H1 (cell line): ENCODE data around the gene FOXN3. TPM values are rescaled to one million over a fixed set of nuclear protein-coding genes. Genes with fewer than 3 reads are reported as not detected.

Experiments used
- CBX5 ChIP-seq: fragments of 300-800, 300-1000 bp; sonication (generic); IDR thresholded peaks from 2 replicates; pipeline ENCODE4 v1.7.1; 2016; ENCODE audit warnings: antibody characterized with exemption, low read length, low read depth
- CHD2 ChIP-seq: IDR thresholded peaks from 2 replicates; pipeline ENCODE4 v1.6.1; 2012; ENCODE audit warnings: low read length, improper control_type of control experiment
- EGR1 ChIP-seq: IDR thresholded peaks from 2 replicates; pipeline ENCODE4 v1.6.1; 2011; ENCODE audit warnings: low read depth, low read length, borderline replicate concordance
- HDAC6 ChIP-seq: IDR thresholded peaks from one replicate; pipeline ENCODE4 v1.7.1; 2012; ENCODE audit warnings: low read depth, mild to moderate bottlenecking, inconsistent platforms, low read length, moderate library complexity
- JUND ChIP-seq: IDR thresholded peaks from 2 replicates; pipeline ENCODE4 v1.6.1; 2011; ENCODE audit warnings: mild to moderate bottlenecking, improper control_type of control experiment, low read length
- TAF1 ChIP-seq: IDR thresholded peaks from 2 replicates; pipeline ENCODE4 v1.6.1; 2011; ENCODE audit warnings: mild to moderate bottlenecking, low read depth, low read length
- TCF12 ChIP-seq: IDR thresholded peaks from 2 replicates; pipeline ENCODE4 v1.6.1; 2011; ENCODE audit warnings: low read depth, mild to moderate bottlenecking, low read length
- polyA plus RNA-seq, 7 experiments: library from polyadenylated mRNA; depleted of rRNA in 3 of 7; stranded (reverse) in 5 of 7; unstranded in 2 of 7; fragments of >200 nt in 5 of 7; fragments of 200-250 nt in 2 of 7; gene quantifications; 1 replicate in 5 of 7; 2 replicates in 1 of 7; 4 replicates in 1 of 7; pipeline versions ENCODE4 v1.2.1 to v1.2.3, GENCODE V29; 2011 to 2013; ENCODE audit warnings: missing spikeins in 2 of 7, mixed read lengths in 2 of 7
- total RNA-seq: library from RNA; stranded (reverse); fragmentation: NEBNext Ultra II Directional; extraction: Animal tissue kit (Norgen Biotek cat#: 25700); gene quantifications from 2 replicates; pipeline ENCODE4 v1.2.1, GENCODE V29; 2021
- TF ChIP-seq, protein P1 (sequence below): fragments of 300-600 bp; sonication (generic); IDR thresholded peaks from 2 replicates; pipeline ENCODE4 v1.7.1; 2012; ENCODE audit warnings: low read length, moderate library complexity, mild to moderate bottlenecking, inconsistent platforms; ENCODE audit not compliant: insufficient replicate concordance
- TF ChIP-seq, protein P2 (sequence below): IDR thresholded peaks from 2 replicates; pipeline ENCODE4 v1.6.1; 2012; ENCODE audit warnings: low read length, inconsistent platforms

FOXN3 gene
- total and polyA plus RNA-seq, 2 of the 8 experiments (the other 6 are each of a cell fraction or from before 2014, with no cell fraction given): 52.6 to 178 TPM

DNA sequence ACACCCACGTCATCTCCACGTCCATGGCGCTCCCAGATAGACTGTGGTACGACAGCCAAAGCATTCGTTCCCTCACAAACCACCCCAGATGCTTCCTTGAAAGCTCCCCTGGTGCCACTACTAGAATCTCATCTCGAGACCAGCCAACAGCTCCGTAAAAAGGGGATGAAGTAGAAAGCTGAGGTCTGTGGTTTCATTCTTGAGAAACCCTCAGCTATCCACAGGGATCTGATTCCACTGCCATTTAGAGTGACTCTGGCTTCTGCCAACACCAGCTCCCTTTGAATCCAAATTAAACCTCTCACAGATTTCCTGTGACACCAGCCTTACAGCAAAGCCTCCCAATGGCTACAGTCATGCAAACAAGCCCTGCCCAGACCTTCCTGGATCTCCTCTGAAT, 18.5 kb upstream of the FOXN3 start (continued):
- TF ChIP-seq, protein P1, sequence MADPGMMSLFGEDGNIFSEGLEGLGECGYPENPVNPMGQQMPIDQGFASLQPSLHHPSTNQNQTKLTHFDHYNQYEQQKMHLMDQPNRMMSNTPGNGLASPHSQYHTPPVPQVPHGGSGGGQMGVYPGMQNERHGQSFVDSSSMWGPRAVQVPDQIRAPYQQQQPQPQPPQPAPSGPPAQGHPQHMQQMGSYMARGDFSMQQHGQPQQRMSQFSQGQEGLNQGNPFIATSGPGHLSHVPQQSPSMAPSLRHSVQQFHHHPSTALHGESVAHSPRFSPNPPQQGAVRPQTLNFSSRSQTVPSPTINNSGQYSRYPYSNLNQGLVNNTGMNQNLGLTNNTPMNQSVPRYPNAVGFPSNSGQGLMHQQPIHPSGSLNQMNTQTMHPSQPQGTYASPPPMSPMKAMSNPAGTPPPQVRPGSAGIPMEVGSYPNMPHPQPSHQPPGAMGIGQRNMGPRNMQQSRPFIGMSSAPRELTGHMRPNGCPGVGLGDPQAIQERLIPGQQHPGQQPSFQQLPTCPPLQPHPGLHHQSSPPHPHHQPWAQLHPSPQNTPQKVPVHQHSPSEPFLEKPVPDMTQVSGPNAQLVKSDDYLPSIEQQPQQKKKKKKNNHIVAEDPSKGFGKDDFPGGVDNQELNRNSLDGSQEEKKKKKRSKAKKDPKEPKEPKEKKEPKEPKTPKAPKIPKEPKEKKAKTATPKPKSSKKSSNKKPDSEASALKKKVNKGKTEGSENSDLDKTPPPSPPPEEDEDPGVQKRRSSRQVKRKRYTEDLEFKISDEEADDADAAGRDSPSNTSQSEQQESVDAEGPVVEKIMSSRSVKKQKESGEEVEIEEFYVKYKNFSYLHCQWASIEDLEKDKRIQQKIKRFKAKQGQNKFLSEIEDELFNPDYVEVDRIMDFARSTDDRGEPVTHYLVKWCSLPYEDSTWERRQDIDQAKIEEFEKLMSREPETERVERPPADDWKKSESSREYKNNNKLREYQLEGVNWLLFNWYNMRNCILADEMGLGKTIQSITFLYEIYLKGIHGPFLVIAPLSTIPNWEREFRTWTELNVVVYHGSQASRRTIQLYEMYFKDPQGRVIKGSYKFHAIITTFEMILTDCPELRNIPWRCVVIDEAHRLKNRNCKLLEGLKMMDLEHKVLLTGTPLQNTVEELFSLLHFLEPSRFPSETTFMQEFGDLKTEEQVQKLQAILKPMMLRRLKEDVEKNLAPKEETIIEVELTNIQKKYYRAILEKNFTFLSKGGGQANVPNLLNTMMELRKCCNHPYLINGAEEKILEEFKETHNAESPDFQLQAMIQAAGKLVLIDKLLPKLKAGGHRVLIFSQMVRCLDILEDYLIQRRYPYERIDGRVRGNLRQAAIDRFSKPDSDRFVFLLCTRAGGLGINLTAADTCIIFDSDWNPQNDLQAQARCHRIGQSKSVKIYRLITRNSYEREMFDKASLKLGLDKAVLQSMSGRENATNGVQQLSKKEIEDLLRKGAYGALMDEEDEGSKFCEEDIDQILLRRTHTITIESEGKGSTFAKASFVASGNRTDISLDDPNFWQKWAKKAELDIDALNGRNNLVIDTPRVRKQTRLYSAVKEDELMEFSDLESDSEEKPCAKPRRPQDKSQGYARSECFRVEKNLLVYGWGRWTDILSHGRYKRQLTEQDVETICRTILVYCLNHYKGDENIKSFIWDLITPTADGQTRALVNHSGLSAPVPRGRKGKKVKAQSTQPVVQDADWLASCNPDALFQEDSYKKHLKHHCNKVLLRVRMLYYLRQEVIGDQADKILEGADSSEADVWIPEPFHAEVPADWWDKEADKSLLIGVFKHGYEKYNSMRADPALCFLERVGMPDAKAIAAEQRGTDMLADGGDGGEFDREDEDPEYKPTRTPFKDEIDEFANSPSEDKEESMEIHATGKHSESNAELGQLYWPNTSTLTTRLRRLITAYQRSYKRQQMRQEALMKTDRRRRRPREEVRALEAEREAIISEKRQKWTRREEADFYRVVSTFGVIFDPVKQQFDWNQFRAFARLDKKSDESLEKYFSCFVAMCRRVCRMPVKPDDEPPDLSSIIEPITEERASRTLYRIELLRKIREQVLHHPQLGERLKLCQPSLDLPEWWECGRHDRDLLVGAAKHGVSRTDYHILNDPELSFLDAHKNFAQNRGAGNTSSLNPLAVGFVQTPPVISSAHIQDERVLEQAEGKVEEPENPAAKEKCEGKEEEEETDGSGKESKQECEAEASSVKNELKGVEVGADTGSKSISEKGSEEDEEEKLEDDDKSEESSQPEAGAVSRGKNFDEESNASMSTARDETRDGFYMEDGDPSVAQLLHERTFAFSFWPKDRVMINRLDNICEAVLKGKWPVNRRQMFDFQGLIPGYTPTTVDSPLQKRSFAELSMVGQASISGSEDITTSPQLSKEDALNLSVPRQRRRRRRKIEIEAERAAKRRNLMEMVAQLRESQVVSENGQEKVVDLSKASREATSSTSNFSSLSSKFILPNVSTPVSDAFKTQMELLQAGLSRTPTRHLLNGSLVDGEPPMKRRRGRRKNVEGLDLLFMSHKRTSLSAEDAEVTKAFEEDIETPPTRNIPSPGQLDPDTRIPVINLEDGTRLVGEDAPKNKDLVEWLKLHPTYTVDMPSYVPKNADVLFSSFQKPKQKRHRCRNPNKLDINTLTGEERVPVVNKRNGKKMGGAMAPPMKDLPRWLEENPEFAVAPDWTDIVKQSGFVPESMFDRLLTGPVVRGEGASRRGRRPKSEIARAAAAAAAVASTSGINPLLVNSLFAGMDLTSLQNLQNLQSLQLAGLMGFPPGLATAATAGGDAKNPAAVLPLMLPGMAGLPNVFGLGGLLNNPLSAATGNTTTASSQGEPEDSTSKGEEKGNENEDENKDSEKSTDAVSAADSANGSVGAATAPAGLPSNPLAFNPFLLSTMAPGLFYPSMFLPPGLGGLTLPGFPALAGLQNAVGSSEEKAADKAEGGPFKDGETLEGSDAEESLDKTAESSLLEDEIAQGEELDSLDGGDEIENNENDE: no peak
- TF ChIP-seq HDAC6 (no peak), JUND (no peak), CHD2 (no peak), TAF1 (no peak), TCF12 (no peak), CBX5 (no peak), EGR1 (no peak)
- TF ChIP-seq, protein P2, sequence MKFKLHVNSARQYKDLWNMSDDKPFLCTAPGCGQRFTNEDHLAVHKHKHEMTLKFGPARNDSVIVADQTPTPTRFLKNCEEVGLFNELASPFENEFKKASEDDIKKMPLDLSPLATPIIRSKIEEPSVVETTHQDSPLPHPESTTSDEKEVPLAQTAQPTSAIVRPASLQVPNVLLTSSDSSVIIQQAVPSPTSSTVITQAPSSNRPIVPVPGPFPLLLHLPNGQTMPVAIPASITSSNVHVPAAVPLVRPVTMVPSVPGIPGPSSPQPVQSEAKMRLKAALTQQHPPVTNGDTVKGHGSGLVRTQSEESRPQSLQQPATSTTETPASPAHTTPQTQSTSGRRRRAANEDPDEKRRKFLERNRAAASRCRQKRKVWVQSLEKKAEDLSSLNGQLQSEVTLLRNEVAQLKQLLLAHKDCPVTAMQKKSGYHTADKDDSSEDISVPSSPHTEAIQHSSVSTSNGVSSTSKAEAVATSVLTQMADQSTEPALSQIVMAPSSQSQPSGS: no peak
